Epidermal melanocyte (primary cell): ENCODE measurements around the gene PRXL2B.
"Not testable (repeated sequence)": the region's sequence is repeated elsewhere in the genome, so short reads cannot be mapped to it uniquely, and the experiment has no call there.

ENCODE experiments used
- DNase-seq: peaks from one replicate; pipeline ENCODE4 v3.0.0; 2011; ENCODE audit warnings: low spot score; ENCODE audit not compliant: insufficient read length

PRXL2B gene

GRCh38 chr1:2564006-2564814 lies 22.4 kb upstream of the PRXL2B start:
- no peak for DNase-seq

DNA sequence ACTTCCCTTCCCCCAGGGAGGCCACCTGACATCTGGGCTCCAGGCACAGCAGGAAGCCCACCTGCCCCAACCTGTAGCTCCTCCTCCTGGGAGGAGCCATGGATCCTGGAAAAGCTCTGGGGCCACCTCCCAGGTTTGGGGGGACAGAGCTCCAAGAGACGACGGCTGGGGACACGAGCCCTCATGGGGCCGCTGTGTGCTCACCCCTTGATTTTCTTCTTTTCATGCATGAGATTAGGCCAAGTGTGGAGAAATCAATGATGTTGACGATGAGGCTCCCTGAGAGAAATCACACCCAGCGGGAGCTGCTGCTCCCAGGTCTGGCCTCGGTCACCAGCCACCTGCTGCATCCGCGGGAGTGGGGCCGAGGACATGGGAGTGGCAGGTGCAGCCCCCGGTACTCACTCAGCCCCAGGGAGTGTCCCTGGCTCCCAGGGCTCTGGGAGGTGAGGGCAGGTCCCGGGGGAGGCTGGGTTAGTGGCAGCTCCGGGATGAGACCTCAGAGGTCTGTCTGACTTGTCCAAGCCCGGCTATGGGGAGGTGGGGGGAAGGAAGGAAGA lies 21.7 kb upstream of the PRXL2B start:
- DNase-seq = no peak

DNA sequence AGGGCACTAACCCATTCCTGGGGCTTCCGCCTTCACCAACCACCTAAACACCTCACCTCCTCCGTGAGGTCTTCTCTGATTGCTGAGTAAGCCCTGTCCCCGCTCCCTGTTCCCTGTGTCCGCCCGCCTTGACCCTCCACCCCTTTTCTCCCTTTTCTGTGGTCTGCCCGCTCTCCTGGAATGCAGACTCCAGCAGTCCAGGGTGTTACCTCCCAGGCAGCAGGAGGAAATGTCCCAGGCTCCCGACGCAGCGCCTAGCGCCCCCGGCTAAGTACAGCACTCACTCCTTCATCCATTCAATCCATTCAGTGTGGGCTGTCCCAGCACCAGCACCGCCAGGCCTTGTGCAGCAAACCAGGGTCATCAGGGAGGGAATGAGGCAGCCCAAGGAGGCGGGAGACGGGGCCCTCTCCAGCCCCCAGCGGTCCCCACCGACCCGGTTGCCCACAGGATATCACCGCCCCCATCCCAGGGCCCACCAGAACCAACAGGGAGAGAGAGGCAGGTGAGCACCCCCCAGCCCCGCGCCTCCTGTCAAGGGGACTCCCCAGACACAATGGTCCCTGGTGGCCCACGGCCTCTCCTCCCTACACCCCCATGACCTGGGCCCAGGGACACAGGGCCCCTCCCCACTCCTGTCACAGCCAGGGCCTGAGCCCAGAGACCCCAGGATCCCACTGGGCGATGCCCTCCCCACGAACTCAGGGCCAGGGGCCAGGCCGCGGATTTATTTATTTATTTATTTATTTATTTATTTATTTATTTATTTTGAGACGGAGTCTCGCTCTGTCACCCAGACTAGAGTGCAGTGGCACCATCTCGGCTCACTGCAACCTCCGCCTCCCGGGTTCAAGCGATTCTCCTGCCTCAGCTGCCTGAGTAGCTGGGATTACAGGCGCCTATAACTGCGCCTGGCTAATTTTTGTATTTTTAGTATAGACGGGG lies 20.2 kb upstream of the PRXL2B start:
- DNase-seq = no peak

- no peak for DNase-seq
Observed at GRCh38 chr1:2567083-2567679, 19.4 kb upstream of the PRXL2B start.

GRCh38 chr1:2568187-2568816 lies 18.3 kb upstream of the PRXL2B start:
- not testable (repeated sequence) for DNase-seq

- no peak for DNase-seq
Observed at GRCh38 chr1:2569060-2569459, 17.5 kb upstream of the PRXL2B start.

GRCh38 chr1:2569703-2570102 lies 16.9 kb upstream of the PRXL2B start:
- not testable (repeated sequence) for DNase-seq

GRCh38 chr1:2570332-2570731 lies 16.2 kb upstream of the PRXL2B start:
- no peak for DNase-seq

DNA sequence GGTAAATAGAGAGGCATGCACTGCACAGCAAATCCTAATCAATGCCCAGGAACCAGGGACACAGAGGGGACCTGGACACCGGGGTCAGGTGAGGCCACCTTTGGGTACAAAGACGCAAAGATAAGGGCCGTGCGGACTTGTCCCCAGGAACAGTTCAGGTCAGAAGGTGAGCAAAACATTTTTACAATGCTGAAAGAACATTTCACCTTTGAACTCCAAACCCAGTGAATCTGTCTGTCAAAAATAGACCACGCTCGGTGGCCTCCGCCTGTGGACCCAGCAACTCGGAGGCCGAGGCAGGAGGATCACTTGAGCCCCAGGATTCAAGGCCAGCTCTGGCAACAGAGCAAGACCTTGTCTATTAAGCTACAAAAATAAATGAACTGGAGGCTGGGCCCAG lies 15.2 kb upstream of the PRXL2B start:
- no peak for DNase-seq

- no peak for DNase-seq
Observed at GRCh38 chr1:2573250-2573920, 13.2 kb upstream of the PRXL2B start.

DNA sequence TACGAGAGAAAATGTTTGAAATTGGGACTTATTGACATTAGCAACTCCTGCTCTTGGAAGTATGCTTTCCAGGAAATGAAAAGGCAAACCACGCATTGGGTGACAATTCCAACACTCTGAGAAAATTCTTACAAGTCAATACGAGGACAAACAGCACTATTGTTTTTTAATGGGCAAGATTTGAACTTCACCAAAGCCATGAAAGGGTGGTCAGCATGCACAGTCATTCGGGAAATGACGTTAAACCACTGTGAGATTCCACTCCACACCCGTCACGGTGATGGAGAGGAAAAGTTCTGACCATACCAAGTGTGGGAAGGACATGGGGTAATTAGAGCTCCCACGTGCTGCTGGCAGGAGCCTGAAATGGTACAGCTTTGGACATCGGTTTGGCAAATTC lies 12.2 kb upstream of the PRXL2B start:
- no peak for DNase-seq

- DNase-seq = no peak
Observed at GRCh38 chr1:2575801-2576663, 10.5 kb upstream of the PRXL2B start.

GRCh38 chr1:2577565-2578075 lies 9.0 kb upstream of the PRXL2B start:
- not testable (repeated sequence) for DNase-seq

DNA sequence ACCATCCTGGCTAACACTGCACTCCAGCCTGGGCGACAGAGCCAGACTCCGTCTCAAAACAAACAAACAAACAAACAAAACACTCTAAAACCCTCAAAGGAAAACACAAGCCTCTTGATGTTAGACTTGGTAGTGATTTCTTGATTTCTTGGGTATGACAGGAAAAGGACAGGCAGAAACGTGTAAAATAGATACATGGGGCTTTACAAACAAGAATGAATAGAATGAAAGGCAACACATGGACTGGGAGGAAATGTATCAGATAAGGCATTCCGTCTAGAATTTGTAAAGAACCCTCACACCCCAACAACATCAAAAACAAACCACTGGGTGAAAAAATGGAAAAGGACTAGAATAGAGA lies 7.8 kb upstream of the PRXL2B start:
- no peak for DNase-seq

DNA sequence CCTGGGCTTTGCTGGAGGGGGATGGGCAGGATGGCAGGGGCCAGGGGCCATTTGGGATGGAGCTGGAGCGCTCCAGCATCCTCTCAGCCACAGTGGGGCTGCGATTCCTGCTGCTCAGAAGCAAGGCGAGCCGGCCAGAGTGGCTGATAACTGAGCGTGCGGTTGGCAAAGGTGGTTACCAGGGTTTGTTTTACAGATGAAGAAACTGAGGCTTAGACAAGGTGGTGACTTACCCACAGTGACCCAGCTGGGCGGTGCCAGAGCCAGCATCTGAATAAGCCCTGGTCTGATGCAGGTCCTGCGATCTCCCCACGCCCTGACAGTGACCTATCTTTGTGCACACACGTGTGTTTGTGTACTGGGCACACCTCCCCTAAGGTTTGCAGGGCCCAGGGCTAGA lies 5.9 kb upstream of the PRXL2B start:
- DNase-seq = no peak

GRCh38 chr1:2582391-2582790 lies 4.2 kb upstream of the PRXL2B start:
- no peak for DNase-seq

DNA sequence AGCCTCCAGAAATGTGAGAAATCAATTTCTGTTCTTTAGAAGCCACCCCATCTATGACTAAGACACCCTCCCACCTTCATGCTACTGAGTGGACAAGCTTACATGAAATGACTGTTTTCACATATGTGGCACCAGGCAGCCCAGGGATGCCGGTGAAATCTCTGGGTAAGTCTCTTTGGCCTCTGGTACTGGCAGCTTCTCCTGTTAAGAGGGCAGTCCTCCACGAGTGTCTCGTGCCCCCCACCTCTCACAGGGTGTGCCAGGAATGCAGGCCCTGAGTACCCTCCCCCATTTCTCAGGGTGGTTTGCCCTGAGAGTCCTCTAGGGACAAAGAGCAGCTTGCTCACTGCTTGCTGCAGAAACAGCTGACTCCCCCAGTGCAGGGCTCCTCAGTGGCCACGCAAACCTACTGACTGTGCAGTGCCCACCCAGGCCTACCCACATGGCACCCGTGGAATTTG lies 3.2 kb upstream of the PRXL2B start:
- DNase-seq = no peak

DNA sequence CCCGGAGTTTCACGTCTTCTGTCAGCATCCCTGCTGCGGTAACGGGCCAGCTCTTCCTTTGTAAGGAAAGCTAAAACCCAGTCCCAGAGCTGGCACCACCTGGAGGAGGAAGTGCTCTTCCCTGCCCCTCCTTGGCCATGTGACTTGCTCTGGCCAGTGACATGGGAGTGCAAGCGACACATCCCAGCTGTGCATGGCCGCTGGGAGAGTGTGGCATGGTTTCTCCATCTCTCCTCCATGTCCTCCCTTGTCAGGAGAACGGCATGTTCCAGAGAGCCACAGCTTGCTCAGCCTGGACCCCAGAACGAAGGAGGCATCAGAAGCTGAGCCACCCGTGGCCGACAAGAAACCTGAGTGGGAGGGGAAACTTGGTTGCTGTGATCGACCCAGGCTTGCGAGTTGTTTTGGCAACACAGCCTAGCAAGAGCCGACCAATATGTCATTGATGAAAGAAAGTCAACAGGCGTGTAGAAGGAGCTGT lies 2.7 kb upstream of the PRXL2B start:
- DNase-seq = no peak

- no peak for DNase-seq
Observed at GRCh38 chr1:2584686-2585317, 1.8 kb upstream of the PRXL2B start.
